Activated T-cell treated with anti-CD3 and anti-CD28 coated beads, Interleukin-2, amount 50 U/mL, for 24 hours (primary cell): ENCODE results near the gene PTPN1.
"Not testable (repeated sequence)": the region's sequence is repeated elsewhere in the genome, so short reads cannot be mapped to it uniquely, and the experiment has no call there.

Experiments used
- DNase-seq: peaks from one replicate; pipeline ENCODE4 v3.0.0-alpha.2; 2020
- H3K27ac Mint-ChIP-seq: 2 replicates; pipeline ENCODE4 v1.8.0; 2020; ENCODE audit warnings: mild to moderate bottlenecking, mixed read lengths
- H3K27me3 Mint-ChIP-seq: 2 replicates; pipeline ENCODE4 v1.8.0; 2020; ENCODE audit warnings: mixed read lengths
- H3K36me3 Mint-ChIP-seq: 2 replicates; pipeline ENCODE4 v1.8.0; 2020; ENCODE audit warnings: low read depth, mixed read lengths
- H3K4me1 Mint-ChIP-seq: 2 replicates; pipeline ENCODE4 v1.8.0; 2020; ENCODE audit warnings: low read depth, mixed read lengths
- H3K4me3 Mint-ChIP-seq: 2 replicates; pipeline ENCODE4 v1.8.0; 2020; ENCODE audit warnings: mild to moderate bottlenecking, moderate library complexity, mixed read lengths
- H3K9me3 Mint-ChIP-seq: 2 replicates; pipeline ENCODE4 v1.8.0; 2020; ENCODE audit warnings: mixed read lengths

PTPN1 gene

DNA sequence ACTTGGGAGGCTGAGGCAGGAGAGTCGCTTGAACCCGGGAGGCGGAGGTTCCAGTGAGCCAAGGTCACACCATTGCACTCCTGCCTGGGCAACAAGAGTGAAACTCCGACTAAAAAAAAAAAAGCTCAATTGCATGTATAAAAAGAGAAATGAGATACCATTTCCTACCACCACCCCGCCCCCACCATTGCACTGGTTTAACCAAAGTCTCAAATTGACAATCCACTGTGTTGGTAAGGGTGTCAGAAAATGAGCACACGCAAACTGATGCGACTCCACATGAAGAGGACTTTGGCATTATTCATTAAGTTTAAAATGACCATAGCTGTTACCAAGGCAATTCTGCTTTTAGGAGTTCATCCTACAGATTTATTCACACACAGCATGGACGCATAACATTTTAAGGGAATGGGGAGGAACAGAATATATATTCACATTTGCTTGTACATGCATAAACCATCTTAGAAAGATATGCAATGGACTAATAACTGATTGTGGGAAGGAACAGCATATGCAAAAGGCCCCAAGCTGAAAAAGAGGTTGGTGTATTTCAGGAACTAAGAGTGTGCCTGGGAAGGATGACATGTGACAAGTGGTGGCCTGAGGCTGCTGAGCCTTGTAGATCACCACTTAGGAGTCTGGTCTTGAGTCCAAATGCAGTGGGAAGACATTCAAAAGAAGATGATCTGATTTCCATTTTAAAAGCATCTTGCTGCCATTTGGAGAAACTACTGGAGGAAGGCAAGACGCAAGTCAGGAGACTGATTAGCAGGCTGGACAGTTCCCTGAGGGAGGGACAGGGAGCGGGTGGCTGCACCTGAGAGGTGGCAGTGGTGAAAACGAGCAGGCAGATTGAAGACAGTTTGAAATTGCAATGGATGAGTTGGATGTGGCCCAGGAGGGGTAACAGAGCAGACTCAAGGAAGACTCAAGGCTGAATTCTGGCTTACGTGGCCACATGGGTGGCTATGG lies 37.2 kb upstream of the PTPN1 start:
- H3K36me3 Mint-ChIP-seq, result no peaks in the 10 kb centered on the region
- H3K4me1 Mint-ChIP-seq, result peaks cover 33% of the 10 kb centered on the region
- DNase-seq, result no peak
- no peak overlapping the region for H3K4me3 Mint-ChIP-seq
- H3K9me3 Mint-ChIP-seq, result no peaks in the 10 kb centered on the region
- peaks cover 4% of the 10 kb centered on the region for H3K27me3 Mint-ChIP-seq
- no peak overlapping the region for H3K27ac Mint-ChIP-seq

DNA sequence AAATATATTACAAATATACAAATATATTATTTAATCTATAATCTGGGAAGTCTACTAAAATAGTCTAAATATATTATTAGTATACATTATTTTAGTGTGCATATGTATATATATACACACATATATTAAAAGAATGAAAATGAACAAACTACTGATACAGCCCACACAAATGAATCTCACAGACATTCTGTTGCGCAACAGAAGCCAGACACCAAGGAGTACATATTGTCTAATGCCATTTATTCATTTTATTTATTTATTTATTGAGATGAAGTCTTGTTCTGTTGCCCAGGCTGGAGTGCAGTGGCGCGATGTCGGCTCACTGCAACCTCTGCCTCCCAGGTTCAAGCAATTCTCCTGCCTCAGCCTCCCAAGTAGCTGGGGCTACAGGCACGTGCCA lies 35.8 kb upstream of the PTPN1 start:
- peaks cover 40% of the 10 kb centered on the region for H3K4me1 Mint-ChIP-seq
- H3K27me3 Mint-ChIP-seq, result not testable (repeated sequence)

DNA sequence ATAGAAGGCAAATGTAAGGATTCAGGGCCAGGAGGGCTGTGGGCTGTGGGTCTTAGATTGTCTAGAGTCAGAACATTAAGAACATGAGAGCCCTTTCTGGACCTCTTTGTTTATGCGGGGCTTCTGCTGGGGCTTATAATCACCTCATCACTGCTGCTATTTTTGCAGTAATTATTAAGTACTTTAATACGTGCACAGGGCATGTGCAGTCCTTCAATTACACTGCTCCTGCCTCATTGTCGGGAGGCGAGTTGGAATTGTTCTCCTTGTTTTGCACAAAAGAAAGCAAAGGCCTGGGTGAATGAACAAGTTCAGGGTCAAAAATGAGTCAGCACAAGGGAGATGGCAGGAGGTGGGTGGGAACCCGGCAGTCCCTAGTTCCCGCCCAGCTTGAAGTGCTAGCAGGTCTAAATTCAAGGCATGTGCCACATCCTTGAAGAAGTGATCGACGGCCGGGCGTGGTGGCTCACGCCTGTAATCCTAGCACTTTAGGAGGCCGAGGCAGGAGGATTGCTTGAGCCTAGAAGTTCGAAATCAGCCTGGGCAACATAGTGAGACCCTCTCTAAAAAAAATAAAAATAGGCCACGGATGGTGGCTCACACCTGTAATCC lies 34.4 kb upstream of the PTPN1 start:
- no peak overlapping the region for H3K27ac Mint-ChIP-seq
- DNase-seq, result no peak
- H3K9me3 Mint-ChIP-seq, result no peaks in the 10 kb centered on the region
- no peaks in the 10 kb centered on the region for H3K36me3 Mint-ChIP-seq
- peaks cover 37% of the 10 kb centered on the region for H3K4me1 Mint-ChIP-seq
- H3K4me3 Mint-ChIP-seq, result no peak overlapping the region
- peaks cover 4% of the 10 kb centered on the region for H3K27me3 Mint-ChIP-seq

More for the DNA sequence above, 35.8 kb upstream of the PTPN1 start:
- H3K36me3 Mint-ChIP-seq, H3K4me3 Mint-ChIP-seq, DNase-seq, H3K9me3 Mint-ChIP-seq, H3K27ac Mint-ChIP-seq: not testable (repeated sequence)

DNA sequence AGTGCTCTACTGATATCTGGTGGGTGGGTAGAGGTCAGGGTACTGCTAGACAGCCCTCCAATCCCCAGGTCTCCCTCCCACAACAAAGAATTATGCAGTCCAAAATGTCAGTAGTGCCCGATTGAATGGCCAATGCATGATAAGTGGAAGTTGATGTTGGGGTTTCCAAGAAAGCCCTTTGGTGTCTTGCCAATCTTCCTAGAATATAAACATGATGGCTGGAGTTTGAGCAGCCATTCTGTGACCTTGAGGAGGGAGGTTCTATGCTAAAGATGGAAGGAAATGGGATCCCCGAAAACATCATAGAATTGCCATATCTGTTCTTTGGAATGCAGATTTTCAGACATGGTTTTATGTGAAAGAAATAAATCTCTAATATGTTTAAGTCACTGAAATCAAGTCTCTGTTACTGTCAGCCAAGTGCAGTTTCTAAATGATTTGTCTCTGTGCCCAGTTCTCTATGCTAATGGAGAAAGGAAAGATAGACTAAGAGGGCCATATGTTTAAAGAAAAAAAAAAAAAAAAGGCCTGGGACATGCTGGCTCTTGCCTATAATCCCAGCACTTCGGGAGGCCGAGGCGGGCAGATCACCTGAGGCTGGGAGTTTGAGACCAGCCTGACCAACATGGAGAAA lies 32.8 kb upstream of the PTPN1 start:
- no peaks in the 10 kb centered on the region for H3K9me3 Mint-ChIP-seq
- no peak for DNase-seq
- H3K36me3 Mint-ChIP-seq, result no peaks in the 10 kb centered on the region
- peak overlapping the region; percentile 14 for H3K27ac Mint-ChIP-seq
- H3K4me1 Mint-ChIP-seq, result peaks cover 31% of the 10 kb centered on the region
- H3K4me3 Mint-ChIP-seq, result no peak overlapping the region
- peaks cover 4% of the 10 kb centered on the region for H3K27me3 Mint-ChIP-seq

DNA sequence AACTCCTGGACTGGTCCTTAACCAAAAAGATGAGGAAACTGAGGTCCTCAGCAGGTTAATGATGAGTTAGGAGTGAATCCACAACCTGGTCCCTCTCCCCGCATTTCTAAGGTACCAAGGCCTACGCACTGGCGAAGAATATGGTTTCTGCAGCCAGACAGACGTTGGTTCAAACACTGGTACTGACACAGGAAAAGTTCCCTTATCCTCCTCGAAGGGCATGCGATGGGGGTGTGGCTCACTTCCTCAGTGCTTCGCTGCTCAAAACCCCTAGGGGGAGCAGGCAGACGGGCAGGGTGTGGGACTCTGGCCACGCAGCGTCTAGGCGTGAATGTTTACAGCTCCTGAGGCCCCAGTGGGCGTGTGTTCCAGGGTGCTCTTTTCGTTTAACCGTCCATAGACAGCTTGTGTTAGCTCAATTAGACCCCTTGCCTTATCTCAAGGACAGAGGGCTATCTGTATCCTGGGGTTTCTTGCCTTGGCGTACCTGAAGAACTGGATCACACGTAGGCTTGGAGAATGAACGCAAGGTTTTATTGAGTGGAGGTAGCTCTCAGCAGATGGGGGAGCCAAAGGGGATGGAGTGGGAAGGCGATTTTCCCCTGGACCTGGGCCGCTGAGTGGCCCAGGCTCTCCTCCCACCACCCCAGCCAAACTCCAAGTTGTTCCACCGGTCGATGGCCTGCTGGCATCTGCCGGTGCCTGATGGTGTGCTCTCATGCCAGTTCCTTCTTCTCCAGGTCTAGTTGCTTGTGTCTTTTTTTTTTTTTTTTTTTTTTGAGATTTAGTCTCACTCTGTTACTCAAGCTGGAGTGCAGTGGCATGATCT lies 31.8 kb upstream of the PTPN1 start:
- peaks cover 34% of the 10 kb centered on the region for H3K4me1 Mint-ChIP-seq
- H3K27me3 Mint-ChIP-seq, result peaks cover 1% of the 10 kb centered on the region
- no peaks in the 10 kb centered on the region for H3K9me3 Mint-ChIP-seq
- no peak overlapping the region for H3K4me3 Mint-ChIP-seq
- peak overlapping the region; percentile 18 for H3K27ac Mint-ChIP-seq
- peak; percentile 81 for DNase-seq
- no peaks in the 10 kb centered on the region for H3K36me3 Mint-ChIP-seq

DNA sequence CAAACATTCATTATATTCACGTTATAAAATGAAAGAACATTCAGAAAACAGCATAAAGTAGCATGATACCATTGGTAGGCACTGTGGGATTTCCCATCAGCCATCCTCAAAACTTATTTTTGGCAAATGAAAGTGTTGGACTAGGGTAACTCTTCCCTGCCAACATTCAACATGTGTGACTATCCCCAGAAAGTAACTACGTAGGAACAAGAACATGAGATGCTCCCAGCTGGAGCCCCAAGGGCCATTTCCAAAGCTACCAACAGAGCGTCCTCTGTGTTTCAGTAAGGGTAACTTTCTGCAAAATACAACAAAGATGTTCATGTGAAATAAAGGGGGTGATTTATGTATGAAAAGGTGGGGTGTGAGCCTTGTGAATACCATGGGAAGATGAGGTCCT lies 28.4 kb upstream of the PTPN1 start:
- H3K4me3 Mint-ChIP-seq, result no peak overlapping the region
- H3K27me3 Mint-ChIP-seq, result no peaks in the 10 kb centered on the region
- H3K27ac Mint-ChIP-seq, result no peak overlapping the region
- no peak for DNase-seq
- no peaks in the 10 kb centered on the region for H3K36me3 Mint-ChIP-seq
- H3K9me3 Mint-ChIP-seq, result peaks cover 3% of the 10 kb centered on the region
- peaks cover 39% of the 10 kb centered on the region for H3K4me1 Mint-ChIP-seq

DNA sequence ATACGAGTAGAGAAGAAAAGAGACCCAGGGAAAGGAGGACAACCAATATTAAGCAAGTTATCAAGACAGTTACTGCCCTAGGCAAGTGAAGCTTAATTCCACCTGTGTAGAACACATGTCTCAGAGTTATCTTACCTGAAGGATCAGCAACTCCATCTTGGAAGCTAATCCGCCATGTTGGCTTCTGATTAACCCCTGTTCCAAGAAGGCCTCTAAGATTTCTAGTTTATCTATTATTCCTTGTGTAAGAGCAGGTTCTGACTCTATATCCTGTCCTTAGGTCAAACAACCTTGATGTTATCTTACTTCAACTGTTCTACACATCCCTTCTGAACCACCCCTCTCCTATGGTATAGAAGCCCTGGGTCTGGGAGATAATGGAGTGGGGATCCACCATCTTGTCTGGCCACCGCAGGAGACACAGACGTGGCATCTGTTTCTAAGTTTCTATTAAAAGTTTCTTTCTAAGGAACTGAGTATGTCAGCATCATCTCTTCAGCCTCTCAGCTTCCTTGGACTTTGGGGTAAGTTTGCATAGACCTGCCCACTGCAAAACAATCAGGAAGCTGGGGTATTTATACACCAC lies 27.7 kb upstream of the PTPN1 start:
- Mint-ChIP-seq H3K9me3 (peaks cover 3% of the 10 kb centered on the region), H3K27me3 (no peaks in the 10 kb centered on the region), H3K4me1 (peaks cover 33% of the 10 kb centered on the region), H3K36me3 (no peaks in the 10 kb centered on the region), H3K4me3 (peak overlapping the region; percentile 80), H3K27ac (peak overlapping the region; percentile 96)
- no peak for DNase-seq

DNA sequence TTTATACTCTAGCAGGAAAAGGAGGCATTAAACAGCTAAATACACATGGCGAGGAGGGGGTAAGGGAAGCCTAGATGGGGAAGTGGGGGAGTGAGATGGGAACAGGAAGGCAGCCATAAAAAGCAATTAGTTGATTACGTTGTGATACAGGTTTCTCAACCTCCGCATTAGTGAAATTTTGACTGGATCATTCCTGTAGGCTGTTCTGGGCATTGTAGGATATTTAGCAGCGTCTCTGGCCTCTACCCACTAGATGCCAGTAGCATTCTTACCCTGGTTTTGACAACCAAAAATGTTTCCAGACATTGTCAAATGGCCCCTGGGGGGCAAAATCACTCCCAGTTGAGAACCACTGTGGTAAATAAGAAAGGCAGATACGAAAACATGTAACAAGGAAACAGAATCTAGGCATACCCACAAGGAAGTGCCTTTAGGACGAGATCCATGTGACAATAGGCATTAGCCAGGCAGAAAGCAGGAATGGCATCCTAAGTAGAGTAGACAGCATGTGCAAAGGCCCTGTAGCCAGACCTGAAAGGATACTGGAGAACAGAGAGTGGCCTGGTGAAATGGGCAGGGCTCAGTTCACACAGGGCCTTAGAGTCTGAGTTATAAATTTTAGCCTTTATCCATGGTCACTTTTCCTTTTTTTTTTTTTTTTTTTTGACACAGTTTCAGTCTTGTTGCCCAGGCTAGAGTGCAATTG lies 25.8 kb upstream of the PTPN1 start:
- DNase-seq, result no peak
- peaks cover 38% of the 10 kb centered on the region for H3K4me1 Mint-ChIP-seq
- H3K27ac Mint-ChIP-seq, result peak overlapping the region; percentile 96
- peak overlapping the region; percentile 80 for H3K4me3 Mint-ChIP-seq
- no peaks in the 10 kb centered on the region for H3K36me3 Mint-ChIP-seq
- peaks cover 3% of the 10 kb centered on the region for H3K9me3 Mint-ChIP-seq
- no peaks in the 10 kb centered on the region for H3K27me3 Mint-ChIP-seq

DNA sequence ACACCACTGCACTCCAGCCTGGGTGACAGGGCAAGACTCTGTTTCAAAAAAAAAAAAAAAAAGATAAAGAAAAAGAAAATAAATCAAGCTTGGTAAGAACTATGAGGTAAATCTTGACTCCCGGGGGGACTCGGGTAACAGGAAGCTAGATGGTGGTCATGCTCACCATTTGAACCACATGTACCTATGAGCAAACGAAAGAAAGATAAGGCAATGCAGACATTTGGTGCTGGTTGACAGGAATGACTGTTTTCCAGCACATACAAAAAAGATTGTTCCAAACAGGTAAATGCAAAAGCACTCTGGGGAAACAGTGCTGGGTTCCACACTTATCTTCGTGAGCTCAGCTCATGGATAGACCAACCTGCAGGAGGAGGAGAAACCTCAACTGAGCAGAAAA lies 22.8 kb upstream of the PTPN1 start:
- DNase-seq, result no peak
- no peak overlapping the region for H3K4me3 Mint-ChIP-seq
- peaks cover 3% of the 10 kb centered on the region for H3K9me3 Mint-ChIP-seq
- peak overlapping the region; percentile 79 for H3K27ac Mint-ChIP-seq
- H3K4me1 Mint-ChIP-seq, result peaks cover 42% of the 10 kb centered on the region
- H3K36me3 Mint-ChIP-seq, result no peaks in the 10 kb centered on the region
- no peaks in the 10 kb centered on the region for H3K27me3 Mint-ChIP-seq

DNA sequence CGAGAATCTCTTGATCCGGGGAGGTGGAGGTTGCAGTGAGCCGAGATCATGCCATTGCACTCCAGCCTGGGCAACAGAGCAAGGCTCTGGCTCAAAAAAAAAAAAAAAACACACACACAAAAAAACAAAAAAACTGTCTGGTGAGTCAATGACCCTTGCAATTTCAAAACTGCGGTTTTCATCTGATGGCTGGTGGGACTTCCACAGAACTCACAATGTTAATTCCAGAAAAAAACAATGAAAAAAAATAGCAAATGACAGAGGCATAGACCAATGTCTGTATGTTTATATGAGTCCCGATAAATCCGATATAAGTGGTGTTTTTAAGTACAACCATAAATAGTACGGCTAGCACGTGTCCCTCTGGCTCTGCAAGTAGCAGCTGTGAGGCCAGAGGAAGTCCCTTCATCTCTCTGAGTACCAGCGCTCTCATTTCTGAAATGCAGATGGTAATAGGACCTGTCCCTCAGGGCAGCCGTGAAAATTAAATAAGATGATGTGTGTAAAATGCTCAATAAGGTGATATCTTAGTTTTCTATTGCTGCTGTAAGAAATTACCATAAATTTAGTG lies 21.9 kb upstream of the PTPN1 start:
- H3K36me3 Mint-ChIP-seq, result no peaks in the 10 kb centered on the region
- H3K27me3 Mint-ChIP-seq, result no peaks in the 10 kb centered on the region
- H3K27ac Mint-ChIP-seq, result peak overlapping the region; percentile 79
- peak overlapping the region; percentile 18 for H3K4me3 Mint-ChIP-seq
- H3K9me3 Mint-ChIP-seq, result peaks cover 3% of the 10 kb centered on the region
- H3K4me1 Mint-ChIP-seq, result peaks cover 42% of the 10 kb centered on the region
- no peak for DNase-seq

DNA sequence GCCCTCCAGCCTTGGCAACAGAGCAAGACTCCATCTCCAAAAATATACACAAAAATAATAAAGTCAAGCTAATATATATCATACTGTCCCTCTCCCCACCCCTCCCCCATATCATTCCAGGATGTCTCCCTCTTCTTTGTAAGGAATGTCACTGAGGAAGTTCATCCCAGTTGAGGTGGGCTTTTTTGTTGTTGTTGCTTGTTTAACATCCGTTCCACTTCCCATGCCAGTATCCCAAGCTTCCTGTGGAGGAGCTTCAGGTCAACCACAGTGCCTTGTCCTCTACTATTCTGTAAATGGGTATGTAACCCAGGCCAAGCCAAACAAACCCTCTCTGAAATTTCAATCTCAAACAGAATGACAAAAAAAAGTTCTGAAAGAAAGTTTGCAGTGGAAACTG lies 19.0 kb upstream of the PTPN1 start:
- peaks cover 41% of the 10 kb centered on the region for H3K4me1 Mint-ChIP-seq
- H3K4me3 Mint-ChIP-seq, result no peak overlapping the region
- H3K36me3 Mint-ChIP-seq, result no peaks in the 10 kb centered on the region
- H3K9me3 Mint-ChIP-seq, result no peaks in the 10 kb centered on the region
- no peak overlapping the region for H3K27ac Mint-ChIP-seq
- DNase-seq, result no peak
- H3K27me3 Mint-ChIP-seq, result no peaks in the 10 kb centered on the region

DNA sequence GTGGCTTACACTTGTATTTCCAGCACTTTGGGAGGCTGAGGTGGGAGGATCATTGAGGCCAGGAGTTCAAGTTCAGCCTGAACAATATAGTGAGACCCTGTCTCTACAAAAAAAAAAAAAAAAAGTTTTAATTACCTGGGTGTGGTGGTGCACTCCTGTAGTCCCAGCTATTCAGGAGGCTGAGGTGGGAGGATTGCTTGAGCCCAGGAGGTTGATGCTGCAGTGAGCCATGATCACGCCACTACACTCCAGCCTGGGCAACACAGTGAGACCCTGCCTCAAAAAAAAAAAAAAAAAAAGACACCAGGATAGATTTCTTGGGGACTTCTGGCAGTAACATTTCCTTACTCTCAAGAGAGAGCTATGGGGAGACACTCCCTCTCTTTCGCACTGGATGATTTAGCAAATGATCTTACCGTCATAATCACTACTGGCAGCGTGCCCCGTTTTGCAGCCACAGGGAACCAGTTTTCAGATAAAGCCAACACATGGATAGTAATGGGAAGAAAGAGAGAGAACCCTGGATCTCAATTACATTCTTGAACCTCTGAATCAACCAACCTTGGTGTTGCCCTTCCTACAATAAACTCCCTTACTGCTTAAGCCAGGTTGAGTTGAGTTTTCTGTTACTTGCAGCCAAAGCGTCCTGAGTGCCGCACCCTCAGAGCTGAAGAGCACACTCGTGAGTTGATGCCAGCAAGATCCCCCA lies 18.1 kb upstream of the PTPN1 start:
- H3K36me3 Mint-ChIP-seq, result no peaks in the 10 kb centered on the region
- no peak overlapping the region for H3K4me3 Mint-ChIP-seq
- DNase-seq, result no peak
- no peaks in the 10 kb centered on the region for H3K27me3 Mint-ChIP-seq
- H3K4me1 Mint-ChIP-seq, result peaks cover 41% of the 10 kb centered on the region
- peak overlapping the region; percentile 95 for H3K27ac Mint-ChIP-seq
- H3K9me3 Mint-ChIP-seq, result no peaks in the 10 kb centered on the region

DNA sequence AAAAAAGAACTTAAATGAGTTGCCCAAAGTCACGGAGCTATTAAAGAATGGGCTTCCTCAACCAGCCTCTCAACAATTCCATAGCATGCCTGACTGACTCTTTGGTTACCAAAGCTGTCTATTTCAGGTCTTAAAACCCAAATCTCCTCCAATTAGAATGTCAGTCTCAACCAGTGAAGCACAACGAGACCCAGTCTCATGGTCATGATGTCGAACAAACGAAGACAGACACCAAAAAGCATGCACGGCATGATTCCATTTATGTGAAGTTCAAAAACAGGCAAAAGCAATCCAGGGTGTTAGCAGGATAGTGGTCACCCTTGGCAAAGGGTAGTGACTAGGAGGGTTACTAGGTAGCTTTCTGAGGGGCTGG lies 16.3 kb upstream of the PTPN1 start:
- H3K4me1 Mint-ChIP-seq, result peaks cover 30% of the 10 kb centered on the region

More for the DNA sequence above, 16.3 kb upstream of the PTPN1 start:
- Mint-ChIP-seq H3K36me3 (no peaks in the 10 kb centered on the region), H3K27me3 (no peaks in the 10 kb centered on the region), H3K9me3 (no peaks in the 10 kb centered on the region), H3K27ac (peak overlapping the region; percentile 95), H3K4me3 (no peak overlapping the region)
- peak; percentile 9 for DNase-seq
